ENCODE measurements around the gene ANGPTL8.

ANGPTL8 gene

DNA sequence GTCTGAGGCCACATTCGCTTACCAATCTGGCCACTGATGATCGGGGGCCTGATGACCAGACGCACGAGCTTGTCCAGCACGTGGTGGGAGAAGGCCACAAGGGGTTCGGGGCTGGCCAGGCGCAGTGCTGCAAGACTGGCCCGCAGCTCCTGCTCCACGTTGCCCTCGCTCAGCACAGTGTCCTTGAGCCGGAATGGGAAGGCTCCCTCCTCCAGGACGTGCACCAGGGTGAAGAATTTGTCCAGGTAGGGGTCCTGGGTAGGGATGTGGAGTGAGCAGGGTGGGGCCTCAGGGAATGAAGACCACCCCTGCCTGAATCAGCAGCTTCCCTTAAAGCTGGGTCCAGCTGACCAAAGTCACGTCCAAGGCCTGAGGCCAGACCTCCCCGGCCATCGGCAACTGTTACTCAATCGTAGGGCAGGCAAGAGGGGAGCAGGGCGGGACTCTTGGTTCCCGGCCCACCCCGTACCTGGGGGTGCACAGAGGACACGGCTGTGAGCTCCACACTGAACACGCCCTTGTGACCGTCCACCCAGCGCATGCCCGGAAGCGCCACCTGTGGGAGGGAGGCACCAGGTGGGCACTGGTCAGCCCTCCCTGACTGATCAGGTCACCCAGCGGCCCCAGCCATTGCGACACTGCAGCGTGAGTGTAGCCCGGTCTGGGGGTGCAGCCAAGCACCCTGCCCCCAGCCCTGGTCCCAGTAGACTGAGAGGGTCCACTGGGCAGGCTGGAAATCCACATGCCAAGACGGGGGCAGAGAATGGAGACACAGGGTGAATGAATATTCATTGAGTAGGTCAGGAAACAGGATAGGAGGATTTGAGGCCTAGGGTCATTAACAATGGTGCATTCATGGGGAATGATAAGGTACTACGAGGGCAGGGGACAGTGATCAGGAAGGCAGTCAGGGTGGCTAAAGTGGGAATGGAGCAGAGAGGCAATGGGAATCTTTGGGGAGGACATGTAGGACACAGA, 2.8 kb upstream of the ANGPTL8 start:
- no peak for DNase-seq (ENCODE audit: low read depth)

DNA sequence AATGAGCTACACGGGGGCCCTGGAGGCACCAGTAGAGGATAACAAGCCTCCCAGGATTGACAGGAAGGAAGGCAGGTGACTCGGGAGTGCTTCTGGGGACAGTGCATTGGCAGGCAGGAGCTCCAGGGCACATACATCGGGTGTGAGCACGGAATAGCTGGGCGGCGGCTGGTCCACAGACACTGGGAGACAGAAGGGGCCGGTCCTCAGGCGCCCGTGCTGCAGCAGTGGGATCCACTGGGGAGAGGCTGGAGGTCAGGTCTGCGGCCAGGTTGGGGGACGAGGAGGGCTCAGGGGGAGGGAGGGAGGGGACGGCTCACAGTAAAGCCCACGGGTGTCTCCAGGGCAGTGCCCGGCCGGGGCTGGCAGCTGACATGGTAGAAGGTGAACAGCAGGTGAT, 2.1 kb upstream of the ANGPTL8 start:
- no peak for DNase-seq (ENCODE audit: low read depth)

DNA sequence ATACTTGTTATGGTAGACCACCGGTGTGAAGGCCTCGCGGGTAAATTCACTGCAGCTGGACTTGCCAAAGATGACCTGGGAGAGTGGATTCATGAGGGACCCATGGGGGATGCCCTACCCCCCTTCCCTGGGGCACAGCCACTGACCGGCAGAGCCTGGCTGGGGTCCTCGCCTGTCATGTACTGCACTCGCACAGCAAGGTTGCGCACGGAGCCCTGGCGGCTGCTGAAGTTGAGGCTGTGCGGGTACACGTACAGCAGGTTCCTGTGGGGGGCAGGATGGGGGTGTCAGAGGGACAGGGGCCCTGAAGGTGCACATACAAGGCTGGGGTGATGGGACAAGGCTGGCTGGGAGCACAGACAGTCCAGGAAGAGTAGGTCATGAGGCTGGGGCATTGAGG, 1.4 kb upstream of the ANGPTL8 start:
- no peak for DNase-seq (ENCODE audit: low read depth)

DNA sequence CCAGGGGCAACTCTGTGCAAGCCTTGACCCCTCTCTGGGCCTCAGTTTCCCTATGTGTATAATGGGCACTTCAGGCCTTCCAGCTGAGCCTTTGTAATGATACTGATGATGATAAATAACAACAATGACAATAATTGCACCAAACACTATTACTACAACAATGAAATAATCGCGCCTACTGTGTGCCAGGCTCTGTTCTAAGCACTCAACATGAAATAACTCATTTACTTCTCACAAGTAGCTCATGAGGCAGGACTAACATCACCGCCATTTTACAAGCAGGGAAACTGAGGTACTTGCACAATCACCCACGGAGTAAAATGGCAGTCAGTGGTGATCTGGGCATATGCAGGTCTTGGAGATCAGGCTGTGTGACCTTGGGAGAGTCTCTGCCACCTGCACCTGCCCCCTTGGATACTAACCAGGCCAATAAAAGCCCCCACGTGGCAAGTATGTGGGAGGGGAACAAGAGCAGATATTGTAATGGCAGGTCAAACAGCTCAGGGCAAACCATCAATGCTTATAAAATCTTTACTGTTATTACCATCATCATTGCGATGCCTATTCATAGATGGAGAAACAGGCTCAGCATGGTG, 540 bp upstream of the ANGPTL8 start:
- DNase-seq (ENCODE audit: low read depth) = no peak

DNA sequence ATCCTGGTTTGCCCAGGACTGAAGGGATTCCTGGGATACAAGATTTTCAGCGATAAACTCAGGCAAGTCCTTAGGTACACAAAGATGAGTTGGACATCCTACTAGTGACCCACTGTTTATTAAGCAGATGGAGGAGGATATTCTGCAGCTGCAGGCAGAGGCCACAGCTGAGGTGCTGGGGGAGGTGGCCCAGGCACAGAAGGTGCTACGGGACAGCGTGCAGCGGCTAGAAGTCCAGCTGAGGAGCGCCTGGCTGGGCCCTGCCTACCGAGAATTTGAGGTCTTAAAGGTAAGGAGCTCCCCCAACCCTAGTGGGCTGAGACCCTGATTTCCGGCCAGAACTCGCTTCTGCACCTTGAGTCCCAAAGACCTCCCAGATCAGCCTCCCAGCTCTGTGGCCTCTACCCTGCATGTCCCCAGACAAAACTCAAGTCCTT, 607 bp downstream of the ANGPTL8 start:
- DNase-seq (ENCODE audit: low read depth) = no peak

DNA sequence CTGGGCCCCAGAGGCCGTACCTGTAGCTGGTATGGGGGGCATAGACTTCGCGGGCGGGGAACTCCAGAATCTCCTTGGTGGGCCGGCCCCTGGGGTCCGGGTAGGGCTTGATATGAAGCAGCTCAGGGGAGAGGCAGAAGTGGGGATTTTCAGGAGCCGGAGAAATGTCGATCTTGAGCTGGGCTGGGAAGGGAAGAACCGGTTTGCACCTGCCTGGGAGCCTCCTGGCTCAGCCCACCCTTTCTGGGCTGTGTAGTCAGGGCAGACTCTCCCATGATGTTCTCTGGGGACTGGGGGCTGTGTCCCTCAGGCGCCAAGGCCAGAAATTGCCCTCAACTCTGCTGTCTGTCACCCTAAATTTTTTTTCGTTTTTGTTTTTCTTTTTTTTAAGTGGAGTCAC, 2.6 kb downstream of the ANGPTL8 start:
- no peak for DNase-seq (ENCODE audit: low read depth)

DNA sequence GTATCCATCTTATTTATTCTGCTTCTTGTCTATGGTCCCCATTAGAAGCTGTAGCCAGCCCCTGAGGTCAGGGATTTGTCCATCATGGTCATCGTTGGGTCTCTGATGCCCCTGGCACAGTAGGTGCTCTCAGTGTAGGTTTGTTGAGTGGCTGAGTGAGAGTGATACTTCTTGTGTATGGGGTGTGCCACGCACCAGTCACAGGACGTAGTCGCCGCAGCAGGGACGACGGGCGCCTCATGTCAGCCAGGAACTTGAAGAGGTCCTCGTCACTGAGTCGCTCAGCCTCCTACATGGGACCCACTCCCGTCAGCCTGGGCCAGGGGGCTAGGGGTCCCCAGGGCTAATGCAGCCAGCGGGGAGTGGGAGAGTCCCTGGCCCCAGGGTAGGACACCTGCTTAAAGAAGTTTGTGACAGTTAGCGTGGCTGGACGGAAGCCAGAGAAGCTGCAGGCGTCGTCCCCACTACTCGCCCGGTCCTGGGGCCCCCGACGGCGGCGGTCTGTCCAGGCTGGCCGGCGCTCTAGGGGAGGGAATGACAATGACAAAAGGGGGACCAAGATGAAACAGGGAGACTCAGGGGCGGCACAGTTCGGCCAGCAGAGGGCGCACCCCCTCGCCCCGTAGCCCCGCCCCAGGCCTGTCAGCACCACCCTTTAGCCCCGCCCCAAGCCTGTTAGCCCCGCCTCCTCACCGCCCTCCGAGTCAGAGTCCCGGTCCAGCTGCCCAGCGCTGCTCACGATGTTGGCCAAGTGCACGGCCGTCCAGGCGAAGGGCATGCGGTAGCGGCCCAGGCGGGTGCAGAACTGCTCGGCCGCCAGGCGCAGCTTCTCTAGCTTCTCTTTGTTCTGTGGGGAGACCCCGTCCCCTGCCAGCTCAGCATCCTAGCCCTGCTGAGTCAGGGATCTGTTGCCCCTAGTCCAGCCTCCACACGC, 3.7 kb downstream of the ANGPTL8 start:
- peak; percentile 56 for DNase-seq (ENCODE audit: low read depth)

DNA sequence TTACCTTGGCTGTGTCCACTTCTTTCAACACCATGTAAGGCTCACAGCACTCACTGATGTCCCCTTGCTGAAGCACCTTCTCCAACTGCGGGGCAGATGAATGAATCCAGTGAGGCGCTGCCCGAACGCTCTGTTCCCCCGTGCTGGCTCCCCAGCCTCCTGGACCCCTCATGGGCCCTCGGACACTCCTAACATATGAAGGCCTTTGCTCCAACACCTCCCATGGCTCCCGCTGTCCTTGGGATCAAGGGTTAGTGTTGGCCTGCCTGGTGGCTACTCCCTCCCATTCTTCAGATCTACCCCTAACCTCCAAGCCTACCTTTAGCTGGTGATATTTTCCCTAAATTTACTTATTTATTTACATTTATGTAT, 4.4 kb downstream of the ANGPTL8 start:
- no peak for DNase-seq (ENCODE audit: low read depth)

DNA sequence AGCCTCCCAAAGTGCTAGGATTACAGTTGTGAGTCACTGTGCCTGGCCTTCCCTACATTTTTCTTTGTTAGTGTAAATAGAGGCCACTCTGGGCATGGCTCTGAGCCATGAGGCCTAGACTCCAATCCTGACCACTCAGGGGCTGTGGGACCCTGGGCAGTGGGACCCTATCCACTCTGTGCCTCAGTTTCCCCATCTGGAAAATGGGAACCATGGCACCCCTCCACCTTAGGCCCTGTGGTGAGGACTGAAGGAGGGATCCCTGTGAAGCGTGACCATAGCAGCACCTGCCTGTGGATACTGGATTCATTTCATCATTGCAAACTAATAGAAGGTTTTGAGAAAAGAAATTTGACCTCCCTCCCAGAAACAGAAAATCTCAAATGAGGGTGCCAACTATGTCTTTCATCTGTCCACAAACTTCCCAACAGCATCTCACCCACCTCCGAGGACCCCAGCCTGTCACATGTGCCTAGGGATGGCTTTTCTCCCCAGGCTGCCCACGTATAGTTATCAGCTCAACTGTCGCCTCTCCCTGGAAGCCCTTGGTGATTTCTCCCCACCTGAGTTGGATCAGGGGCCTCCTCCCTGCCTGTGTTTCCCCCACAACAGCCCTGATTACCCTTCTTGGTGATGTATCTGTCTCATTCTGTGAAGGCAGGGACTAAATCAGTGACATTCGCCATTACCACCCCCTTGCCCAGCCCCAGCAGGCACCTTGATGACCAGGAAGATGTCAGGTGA, 5.6 kb downstream of the ANGPTL8 start:
- no peak for DNase-seq (ENCODE audit: low read depth)

DNA sequence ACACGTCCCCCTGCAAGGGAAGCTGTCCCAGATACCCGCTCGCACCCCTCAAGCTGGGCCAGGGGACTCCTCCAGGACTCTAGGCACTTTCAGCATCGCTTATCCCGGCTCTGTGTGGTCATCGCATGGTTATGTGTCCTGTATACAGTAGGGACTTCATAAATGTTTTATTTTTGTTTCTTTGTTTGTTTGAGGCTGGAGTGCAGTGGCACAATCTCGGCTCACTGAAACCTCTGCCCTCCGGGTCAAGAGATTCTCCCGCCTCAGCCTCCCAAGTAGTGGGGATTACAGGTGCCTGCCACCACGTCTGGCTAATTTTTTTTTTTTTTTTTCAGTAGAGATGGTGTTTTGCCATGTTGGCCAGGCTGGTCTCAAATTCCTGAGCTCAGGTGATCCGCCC, 7.5 kb downstream of the ANGPTL8 start:
- no peak for DNase-seq (ENCODE audit: low read depth)

DNA sequence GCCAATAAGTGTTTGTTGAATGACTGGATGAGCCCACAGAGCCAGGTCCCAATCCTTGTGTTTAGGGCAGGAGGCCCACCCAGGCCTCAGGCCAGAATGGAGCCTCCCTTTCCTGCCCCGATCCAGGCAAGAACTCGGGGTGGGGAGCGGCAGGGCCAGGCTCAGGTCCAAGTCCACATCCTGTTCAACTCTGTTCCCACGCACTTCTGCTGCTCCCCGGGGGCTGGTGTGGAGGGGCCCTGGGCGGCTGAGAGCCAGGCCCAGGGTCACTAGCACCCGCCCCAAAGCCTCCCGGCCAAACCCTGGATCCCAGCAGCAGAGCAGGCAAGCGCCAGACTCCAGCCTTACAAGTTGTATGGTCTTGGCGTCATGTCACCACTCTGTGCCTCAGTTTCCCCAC, 8.0 kb downstream of the ANGPTL8 start:
- no peak for DNase-seq (ENCODE audit: low read depth)

DNA sequence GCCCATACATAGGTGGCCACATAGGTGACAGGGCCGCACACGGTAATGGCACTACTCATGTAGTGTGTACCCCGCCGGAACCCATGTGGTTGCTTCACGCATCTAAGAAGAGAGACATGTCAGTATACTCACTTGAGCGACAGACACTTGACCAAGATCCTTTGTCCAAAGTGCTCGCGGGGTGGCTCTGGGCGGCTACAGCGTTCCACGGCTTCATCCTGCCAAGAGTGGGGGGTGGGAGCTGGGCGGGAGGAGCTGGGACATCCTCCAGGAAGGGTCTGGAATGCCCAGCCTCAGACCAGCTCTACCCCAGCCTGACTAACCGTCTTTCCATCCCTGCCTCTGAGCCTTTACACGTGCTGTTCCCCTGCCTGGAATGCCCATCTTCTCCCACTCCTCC, 8.5 kb downstream of the ANGPTL8 start:
- DNase-seq (ENCODE audit: low read depth) = no peak

DNA sequence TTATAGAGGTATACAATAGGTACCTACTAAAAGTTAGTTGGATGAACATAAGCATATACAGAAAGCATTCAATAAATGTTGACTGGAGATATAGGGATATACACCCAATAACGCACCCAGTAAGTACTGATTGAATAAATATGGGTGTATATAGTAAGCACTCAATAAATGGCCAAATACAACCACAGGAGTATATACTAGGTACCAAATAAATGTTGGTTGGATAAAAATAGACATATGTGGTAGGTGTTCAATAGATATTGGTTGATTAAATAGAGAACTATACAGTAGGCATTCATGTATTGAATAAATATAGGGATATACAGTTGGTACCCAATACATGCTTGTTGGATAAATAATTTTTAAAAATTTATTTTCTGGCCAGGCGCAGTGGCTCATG, 9.4 kb downstream of the ANGPTL8 start:
- no peak for DNase-seq (ENCODE audit: low read depth)

DNA sequence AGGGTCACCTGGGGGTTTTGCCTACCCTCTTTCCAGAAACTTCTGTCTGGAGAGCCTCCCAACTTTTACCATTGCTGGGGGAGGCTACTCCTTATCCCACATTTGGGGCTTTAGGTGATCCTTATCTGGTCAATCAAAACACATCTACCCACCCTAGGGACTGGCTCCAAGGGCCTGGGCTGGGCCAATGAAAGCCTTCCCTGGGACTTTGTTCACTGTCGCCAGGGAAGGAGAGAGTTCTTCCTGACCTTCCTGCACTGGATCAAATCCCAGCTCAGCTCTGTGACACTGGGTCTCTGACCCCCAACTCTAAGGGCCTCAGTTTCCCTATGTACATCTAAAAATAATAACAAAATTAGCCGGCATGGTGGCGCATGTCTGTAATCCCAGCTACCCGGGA, 11.8 kb downstream of the ANGPTL8 start:
- no peak for DNase-seq (ENCODE audit: low read depth)

DNA sequence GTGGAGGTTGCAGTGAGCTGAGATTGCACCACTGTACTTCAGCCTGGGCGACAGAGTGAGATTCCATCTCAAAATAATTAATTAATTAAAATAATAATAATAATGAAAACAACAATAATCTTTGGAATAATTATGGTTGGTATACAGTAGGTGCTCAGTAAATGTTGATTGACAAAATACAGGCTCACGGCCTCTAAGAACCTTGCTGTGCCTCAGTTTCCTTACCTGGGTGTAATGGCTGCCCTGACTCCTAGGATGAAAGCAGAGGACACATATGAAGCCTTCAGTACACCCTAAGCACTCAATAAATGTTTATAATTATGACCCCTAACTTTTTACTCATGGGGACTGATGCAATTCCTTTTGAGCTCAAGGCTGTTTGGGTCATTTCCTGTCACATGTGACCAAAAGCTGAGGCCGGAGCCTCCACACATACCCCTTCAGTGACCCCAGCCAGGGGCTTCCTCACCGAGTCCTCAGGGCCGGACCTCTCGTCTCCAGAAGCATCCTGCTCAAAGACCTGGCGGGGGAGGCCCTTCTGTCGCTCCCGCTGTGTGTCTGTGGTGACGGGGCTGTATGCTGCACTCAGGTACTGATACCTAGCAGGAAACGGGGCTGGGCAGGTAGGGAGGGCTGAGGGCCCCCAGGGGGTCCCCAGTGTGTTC, 12.4 kb downstream of the ANGPTL8 start:
- DNase-seq (ENCODE audit: low read depth) = no peak

DNA sequence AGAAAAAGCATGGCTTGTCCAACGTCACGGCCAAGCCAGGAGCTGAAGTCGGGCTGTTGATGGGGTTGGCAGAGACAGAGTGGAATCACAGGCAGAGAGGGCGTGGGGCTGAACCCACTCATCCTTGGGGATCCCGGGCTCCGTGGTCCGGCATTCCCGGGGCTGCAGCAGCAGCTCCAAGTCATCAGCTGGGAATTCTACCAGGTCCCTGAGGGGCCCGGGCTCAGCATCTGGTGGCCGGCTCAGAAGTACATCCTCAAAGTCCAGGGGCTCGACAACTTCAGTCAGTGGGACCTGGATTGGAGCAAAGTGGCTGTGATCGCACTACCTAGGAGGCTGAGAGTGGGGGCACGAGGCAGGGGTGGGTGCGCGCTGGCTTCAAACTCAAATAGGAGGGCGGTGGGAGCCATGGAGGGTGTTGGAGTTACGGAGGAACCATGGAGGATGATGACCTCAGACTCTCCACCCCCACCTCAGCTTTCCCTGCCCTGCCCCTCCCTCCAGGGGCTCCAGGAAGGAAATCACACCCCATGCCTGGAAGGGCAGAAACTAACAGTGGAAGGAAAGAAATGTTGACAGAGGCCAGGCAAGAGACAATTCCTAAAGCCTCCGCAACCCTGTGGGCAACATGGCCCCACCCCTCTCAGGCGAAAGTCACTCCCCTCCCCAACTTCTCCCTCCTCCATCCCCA, 13.4 kb downstream of the ANGPTL8 start:
- DNase-seq (ENCODE audit: low read depth) = no peak

DNA sequence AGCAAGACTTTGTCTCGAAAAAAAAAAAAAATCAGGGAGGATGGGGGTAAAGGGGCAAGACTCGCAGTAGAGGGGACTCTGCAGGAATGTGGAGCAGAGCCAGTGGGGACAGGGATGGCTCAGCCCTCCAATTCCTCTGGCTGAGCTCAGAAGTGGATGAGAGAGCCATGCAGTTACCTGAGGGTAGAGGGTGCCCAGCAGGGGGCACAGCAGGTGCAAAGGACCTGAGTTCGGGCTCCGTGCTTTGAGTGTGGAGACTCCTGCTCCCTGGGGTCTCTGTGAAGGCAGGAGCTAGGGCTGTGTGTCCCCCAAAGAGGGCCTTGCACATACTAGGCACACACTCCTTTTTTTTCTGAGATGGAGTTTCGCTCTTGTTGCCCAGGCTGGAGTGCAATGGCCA, 15.2 kb downstream of the ANGPTL8 start:
- no peak for DNase-seq (ENCODE audit: low read depth)

DNA sequence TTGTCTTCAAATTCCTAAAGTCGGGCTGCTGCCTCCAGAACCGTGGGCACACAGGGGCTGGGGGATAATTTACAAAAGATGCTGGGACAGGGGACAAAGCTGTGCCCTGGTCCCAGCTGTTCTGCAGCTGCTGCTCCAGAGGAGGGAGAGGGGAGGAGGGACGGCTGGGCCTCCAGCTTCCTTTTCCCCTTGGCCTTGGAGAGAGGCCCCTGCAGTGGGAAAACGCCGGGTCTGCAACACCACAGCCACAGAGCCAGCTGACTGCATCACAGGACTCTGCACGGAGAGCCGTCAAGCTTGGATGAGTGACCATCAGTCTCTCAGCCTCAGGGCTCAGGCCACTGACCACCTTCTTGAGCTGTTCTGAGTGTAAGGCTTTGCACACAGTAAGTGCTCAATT, 16.8 kb downstream of the ANGPTL8 start:
- DNase-seq (ENCODE audit: low read depth) = no peak

DNA sequence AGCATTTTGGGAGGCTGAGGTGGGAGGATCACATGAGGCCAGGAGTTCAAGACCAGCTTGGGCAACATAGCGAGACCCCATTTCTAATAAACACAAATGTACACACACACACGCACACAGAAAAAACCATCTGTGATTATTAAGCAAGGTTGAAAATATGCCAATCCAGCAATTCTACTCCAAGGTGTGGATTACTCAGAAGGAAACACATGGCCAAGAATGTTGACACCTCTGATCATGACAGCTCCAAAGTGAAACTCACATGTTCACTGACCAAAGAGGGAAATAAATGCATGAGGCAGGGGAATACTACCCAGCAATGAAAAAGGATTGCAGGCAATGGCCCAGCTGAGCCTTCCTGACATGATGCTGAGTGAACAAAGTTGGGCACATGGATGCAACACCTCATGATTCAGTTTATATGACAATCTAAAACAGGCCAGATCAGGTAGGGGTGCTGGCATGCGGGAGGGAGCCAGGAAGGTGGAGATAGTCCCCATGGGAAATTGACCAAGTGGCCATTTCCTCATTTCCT, 18.5 kb downstream of the ANGPTL8 start:
- DNase-seq (ENCODE audit: low read depth) = no peak

DNA sequence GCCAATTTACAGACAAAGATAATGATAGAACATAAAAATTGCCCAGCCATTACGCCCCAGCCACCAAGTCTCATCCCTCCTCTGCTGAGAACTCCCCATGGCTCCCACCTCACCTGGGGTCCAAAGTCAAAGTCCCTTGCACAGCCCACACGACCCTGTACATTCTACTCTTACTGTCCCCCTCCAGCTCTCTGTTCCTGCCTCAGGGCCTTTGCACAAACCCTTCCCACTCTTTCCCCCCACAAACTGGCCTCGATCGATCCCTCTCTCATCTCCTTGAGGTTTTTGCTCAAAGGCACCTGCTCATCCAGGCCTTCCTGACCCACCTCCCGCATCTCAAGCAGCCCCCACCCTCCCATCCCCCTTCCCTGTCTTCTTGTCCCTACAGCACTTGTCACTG, 21.6 kb downstream of the ANGPTL8 start:
- DNase-seq (ENCODE audit: low read depth) = no peak
